Measurements from ENCODE around the gene NOSTRIN. TPM values are rescaled to one million over a fixed set of nuclear protein-coding genes. Genes with fewer than 3 reads are reported as not detected.

The NOSTRIN gene
- total RNA-seq, 2 donors from 2014 or later = 0.42 to 0.73 TPM

DNA sequence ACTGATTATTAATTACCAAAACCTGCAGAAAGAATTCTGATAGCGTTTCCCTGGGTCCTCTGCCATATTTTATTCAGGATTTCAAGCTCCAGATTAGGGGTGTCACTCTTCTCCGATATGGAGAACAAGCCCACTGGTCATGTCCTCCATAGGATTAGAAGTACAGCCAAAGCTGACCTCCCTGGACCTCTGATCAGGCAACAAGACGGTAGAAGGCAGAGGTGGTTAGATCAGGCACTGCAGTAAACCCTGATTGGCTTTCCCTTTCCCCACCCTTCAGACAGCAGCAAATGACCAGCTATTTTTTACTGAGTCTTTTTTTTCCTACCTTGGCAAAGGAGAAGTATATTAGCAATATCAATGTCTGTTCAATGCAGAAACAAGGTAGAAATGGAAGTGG is 50.0 kb downstream of the NOSTRIN start:
- Mint-ChIP-seq H3K4me1 (peaks cover 8% of the 10 kb centered on the region), H3K4me3 (no peak overlapping the region), H3K27me3 (ENCODE audit: insufficient read depth) (no peaks in the 10 kb centered on the region), H3K36me3 (ENCODE audit: low read depth) (peaks cover 2% of the 10 kb centered on the region), H3K9me3 (no peaks in the 10 kb centered on the region), H3K27ac (no peak overlapping the region)
- no peak for DNase-seq
- Histone ChIP-seq H3K36me3 (ENCODE audit: control insufficient read depth, insufficient read depth, low read length) (no peaks in the 10 kb centered on the region), H3K9ac (ENCODE audit: extremely low read depth, low read length, poor library complexity, severe bottlenecking) (no peak overlapping the region), H3K4me3 (ENCODE audit: low read length) (no peak overlapping the region), H3K9me3 (ENCODE audit: control insufficient read depth, low read length) (no peaks in the 10 kb centered on the region), H3K4me1 (ENCODE audit: control insufficient read depth, insufficient read depth, low read length) (no peaks in the 10 kb centered on the region), H3K27ac (ENCODE audit: low read depth, low read length) (no peak overlapping the region), H3K27me3 (ENCODE audit: control insufficient read depth, insufficient read depth, low read length, poor library complexity, severe bottlenecking) (no peaks in the 10 kb centered on the region)
- TF ChIP-seq, protein P1, sequence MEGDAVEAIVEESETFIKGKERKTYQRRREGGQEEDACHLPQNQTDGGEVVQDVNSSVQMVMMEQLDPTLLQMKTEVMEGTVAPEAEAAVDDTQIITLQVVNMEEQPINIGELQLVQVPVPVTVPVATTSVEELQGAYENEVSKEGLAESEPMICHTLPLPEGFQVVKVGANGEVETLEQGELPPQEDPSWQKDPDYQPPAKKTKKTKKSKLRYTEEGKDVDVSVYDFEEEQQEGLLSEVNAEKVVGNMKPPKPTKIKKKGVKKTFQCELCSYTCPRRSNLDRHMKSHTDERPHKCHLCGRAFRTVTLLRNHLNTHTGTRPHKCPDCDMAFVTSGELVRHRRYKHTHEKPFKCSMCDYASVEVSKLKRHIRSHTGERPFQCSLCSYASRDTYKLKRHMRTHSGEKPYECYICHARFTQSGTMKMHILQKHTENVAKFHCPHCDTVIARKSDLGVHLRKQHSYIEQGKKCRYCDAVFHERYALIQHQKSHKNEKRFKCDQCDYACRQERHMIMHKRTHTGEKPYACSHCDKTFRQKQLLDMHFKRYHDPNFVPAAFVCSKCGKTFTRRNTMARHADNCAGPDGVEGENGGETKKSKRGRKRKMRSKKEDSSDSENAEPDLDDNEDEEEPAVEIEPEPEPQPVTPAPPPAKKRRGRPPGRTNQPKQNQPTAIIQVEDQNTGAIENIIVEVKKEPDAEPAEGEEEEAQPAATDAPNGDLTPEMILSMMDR (conservative IDR thresholded peaks at IDR 0.05) = no peak
- WGBS, 2 experiments (ENCODE audit: insufficient coverage in 1 of 2, insufficient read length in 1 of 2) = 68 to 74% methylated on average over 3 of the region's 3 CpGs

DNA sequence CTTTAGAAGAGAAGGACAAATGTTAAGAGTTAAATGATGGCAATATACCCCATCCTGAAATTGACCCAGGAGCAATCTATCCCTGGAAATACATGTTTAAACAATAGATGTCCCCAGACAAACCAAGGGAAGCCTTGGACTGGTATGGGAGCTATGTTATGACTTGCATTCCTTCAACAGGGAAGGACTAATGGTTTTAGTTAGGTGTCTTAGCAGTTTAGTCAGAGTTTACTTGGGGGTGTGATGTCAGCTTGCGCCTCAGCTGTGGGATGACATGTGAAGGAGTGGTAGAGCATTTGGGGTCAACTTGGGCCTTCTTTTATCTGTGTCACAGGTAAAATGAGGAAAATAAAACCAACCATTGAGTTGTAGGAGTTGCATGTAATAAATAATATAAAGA is 51.0 kb downstream of the NOSTRIN start:
- Mint-ChIP-seq H3K4me1 (peaks cover 8% of the 10 kb centered on the region), H3K36me3 (ENCODE audit: low read depth) (peaks cover 2% of the 10 kb centered on the region), H3K27ac (no peak overlapping the region), H3K4me3 (no peak overlapping the region), H3K27me3 (ENCODE audit: insufficient read depth) (no peaks in the 10 kb centered on the region), H3K9me3 (no peaks in the 10 kb centered on the region)
- H3K9me3 ChIP-seq (ENCODE audit: control insufficient read depth, low read length) = no peaks in the 10 kb centered on the region
- no peak for DNase-seq
- H3K4me1 ChIP-seq (ENCODE audit: control insufficient read depth, insufficient read depth, low read length) = no peaks in the 10 kb centered on the region
- H3K4me3 ChIP-seq (ENCODE audit: low read length) = no peak overlapping the region
- no peak overlapping the region for H3K27ac ChIP-seq (ENCODE audit: low read depth, low read length)
- peaks cover 4% of the 10 kb centered on the region for H3K36me3 ChIP-seq (ENCODE audit: control insufficient read depth, insufficient read depth, low read length)
- no peak overlapping the region for H3K9ac ChIP-seq (ENCODE audit: extremely low read depth, low read length, poor library complexity, severe bottlenecking)
- 94 to 100% methylated on average over 1 of the region's 1 CpG for WGBS, 2 experiments (ENCODE audit: insufficient coverage in 1 of 2, insufficient read length in 1 of 2)
- TF ChIP-seq, protein P1 (conservative IDR thresholded peaks at IDR 0.05) = no peak
- no peaks in the 10 kb centered on the region for H3K27me3 ChIP-seq (ENCODE audit: control insufficient read depth, insufficient read depth, low read length, poor library complexity, severe bottlenecking)

DNA sequence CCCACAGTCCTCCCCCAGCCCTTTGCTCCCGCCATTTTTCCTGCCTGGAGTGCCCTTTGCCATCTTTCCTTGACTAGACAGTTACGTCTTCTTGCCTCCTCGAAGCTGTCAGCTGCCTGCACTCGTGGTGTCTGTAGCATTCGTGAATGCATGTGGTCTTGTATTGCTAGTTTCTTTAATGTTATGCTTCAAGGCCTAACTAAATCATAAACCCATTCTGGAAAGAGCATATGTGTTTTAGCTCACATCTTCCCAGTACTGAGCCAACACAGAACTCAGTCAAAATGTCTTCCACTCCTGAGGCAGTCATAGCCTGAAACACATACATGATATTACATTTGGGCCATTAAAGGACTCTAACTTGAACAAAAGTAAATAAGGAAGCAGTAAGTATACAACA is 52.2 kb downstream of the NOSTRIN start:
- Histone ChIP-seq H3K27me3 (ENCODE audit: control insufficient read depth, insufficient read depth, low read length, poor library complexity, severe bottlenecking) (no peaks in the 10 kb centered on the region), H3K4me1 (ENCODE audit: control insufficient read depth, insufficient read depth, low read length) (no peaks in the 10 kb centered on the region), H3K36me3 (ENCODE audit: control insufficient read depth, insufficient read depth, low read length) (peaks cover 4% of the 10 kb centered on the region), H3K27ac (ENCODE audit: low read depth, low read length) (no peak overlapping the region), H3K9ac (ENCODE audit: extremely low read depth, low read length, poor library complexity, severe bottlenecking) (no peak overlapping the region), H3K9me3 (ENCODE audit: control insufficient read depth, low read length) (no peaks in the 10 kb centered on the region), H3K4me3 (ENCODE audit: low read length) (no peak overlapping the region)
- peaks cover 8% of the 10 kb centered on the region for H3K4me1 Mint-ChIP-seq
- 98 to 100% methylated on average over 3 to 5 of the region's 5 CpGs for WGBS, 2 experiments (ENCODE audit: insufficient coverage in 1 of 2, insufficient read length in 1 of 2)
- no peak for DNase-seq
- peaks cover 2% of the 10 kb centered on the region for H3K36me3 Mint-ChIP-seq (ENCODE audit: low read depth)
- H3K4me3 Mint-ChIP-seq = no peak overlapping the region
- no peaks in the 10 kb centered on the region for H3K9me3 Mint-ChIP-seq
- TF ChIP-seq, protein P1 (conservative IDR thresholded peaks at IDR 0.05) = no peak
- no peak overlapping the region for H3K27ac Mint-ChIP-seq
- no peaks in the 10 kb centered on the region for H3K27me3 Mint-ChIP-seq (ENCODE audit: insufficient read depth)

Measured in endodermal cell (in vitro differentiated cells).